WTC11 (cell line): ENCODE data around the gene AFAP1L1. TPM values are rescaled to one million over a fixed set of nuclear protein-coding genes. Genes with fewer than 3 reads are reported as not detected.

Experiments
- ATAC-seq: fragments of 200-7000 bp; cut with Tn5 transposase; 2 replicates; pipeline ENCODE4 v1.10.0; 2021; ENCODE audit warnings: mild to moderate bottlenecking, moderate library complexity
- CTCF ChIA-PET: fragments of 300-600 bp; sonication (Branson Sonifier 250); formaldehyde crosslinking; loops from one replicate; lab custom pipeline; 2021; ENCODE audit warnings: antibody characterized with exemption; lab: Charles Lee
- POLR2A ChIA-PET: fragments of 350-600 bp; sonication (Branson Sonifier 250); formaldehyde crosslinking; loops from one replicate; lab custom pipeline; 2021; ENCODE audit warnings: antibody characterized with exemption; lab: Charles Lee
- DNase-seq: peaks from one replicate; pipeline ENCODE4 v3.0.0; 2021; ENCODE audit warnings: low spot score
- H3K27ac Mint-ChIP-seq: 2 replicates; pipeline ENCODE4 v1.8.0; 2021; ENCODE audit warnings: mixed read lengths
- H3K27me3 Mint-ChIP-seq: 2 replicates; pipeline ENCODE4 v1.8.0; 2021; ENCODE audit warnings: low read depth, mild to moderate bottlenecking, moderate library complexity, mixed read lengths
- H3K36me3 Mint-ChIP-seq: 2 replicates; pipeline ENCODE4 v1.8.0; 2021; ENCODE audit warnings: mixed read lengths
- H3K4me1 Mint-ChIP-seq: 2 replicates; pipeline ENCODE4 v1.8.0; 2022; ENCODE audit warnings: mixed read lengths
- H3K4me3 Mint-ChIP-seq: 2 replicates; pipeline ENCODE4 v1.8.0; 2021; ENCODE audit warnings: mild to moderate bottlenecking, moderate library complexity, mixed read lengths
- H3K9me3 Mint-ChIP-seq: 2 replicates; pipeline ENCODE4 v1.8.0; 2021; ENCODE audit warnings: mixed read lengths
- ARID4B ChIP-seq: sonication (generic); formaldehyde crosslinking; IDR thresholded peaks from 2 replicates; pipeline ENCODE4 v1.8.0; 2023; ENCODE audit warnings: missing genetic modification reagents, mild to moderate bottlenecking, borderline replicate concordance
- ATF1 ChIP-seq: sonication (generic); formaldehyde crosslinking; IDR thresholded peaks from 2 replicates; pipeline ENCODE4 v1.8.1; 2023; ENCODE audit warnings: mild to moderate bottlenecking, moderate library complexity, missing genetic modification reagents
- CREB1 ChIP-seq: sonication (generic); formaldehyde crosslinking; IDR thresholded peaks from 2 replicates; pipeline ENCODE4 v1.8.0; 2023; ENCODE audit warnings: mild to moderate bottlenecking, missing genetic modification reagents
- E2F4 ChIP-seq: sonication (generic); formaldehyde crosslinking; IDR thresholded peaks from 2 replicates; pipeline ENCODE4 v1.8.1; 2022; ENCODE audit warnings: low read depth, mild to moderate bottlenecking, moderate library complexity, missing genetic modification reagents, borderline replicate concordance
- ERG ChIP-seq: fragments of 250-450 bp; sonication (Bioruptor Pico); IDR thresholded peaks from 2 replicates; pipeline ENCODE4 v1.8.0; 2021; ENCODE audit warnings: mild to moderate bottlenecking
- FOXP4 ChIP-seq: sonication (generic); formaldehyde crosslinking; IDR thresholded peaks from 2 replicates; pipeline ENCODE4 v1.8.0; 2022; ENCODE audit warnings: mild to moderate bottlenecking, missing genetic modification reagents
- HMGXB4 ChIP-seq: sonication (generic); formaldehyde crosslinking; IDR thresholded peaks from 2 replicates; pipeline ENCODE4 v1.8.1; 2023; ENCODE audit warnings: mild to moderate bottlenecking, moderate library complexity, missing genetic modification reagents
- IRF1 ChIP-seq: sonication (generic); formaldehyde crosslinking; IDR thresholded peaks from 2 replicates; pipeline ENCODE4 v1.8.0; 2023; ENCODE audit warnings: missing genetic modification reagents
- IRF2 ChIP-seq: sonication (generic); formaldehyde crosslinking; IDR thresholded peaks from 2 replicates; pipeline ENCODE4 v1.8.0; 2022; ENCODE audit warnings: low read depth, missing genetic modification reagents, borderline replicate concordance
- JUN ChIP-seq: sonication (generic); formaldehyde crosslinking; IDR thresholded peaks from 2 replicates; pipeline ENCODE4 v1.8.0; 2023; ENCODE audit warnings: mild to moderate bottlenecking, missing genetic modification reagents
- NFYB ChIP-seq: sonication (generic); formaldehyde crosslinking; conservative IDR thresholded peaks from 2 replicates; pipeline ENCODE4 v1.8.0; 2022; ENCODE audit warnings: low read depth, missing genetic modification reagents
- PREB ChIP-seq: sonication (generic); formaldehyde crosslinking; IDR thresholded peaks from 2 replicates; pipeline ENCODE4 v1.8.1; 2022; ENCODE audit warnings: mild to moderate bottlenecking, missing genetic modification reagents, moderate library complexity, borderline replicate concordance
- ZMAT4 ChIP-seq: fragments of 250-450 bp; sonication (Bioruptor Pico); IDR thresholded peaks from 2 replicates; pipeline ENCODE4 v1.9.0; 2021; ENCODE audit warnings: mild to moderate bottlenecking
- ZNF416 ChIP-seq: fragments of 250-450 bp; sonication (Bioruptor Pico); IDR thresholded peaks from 2 replicates; pipeline ENCODE4 v1.9.0; 2021; ENCODE audit warnings: mild to moderate bottlenecking, inconsistent platforms
- total RNA-seq: library from RNA; stranded (reverse); gene quantifications from 3 replicates; pipeline ENCODE4 v1.2.3, GENCODE V29; 2021

Gene AFAP1L1
- total RNA-seq, 1 experiment from 2014 or later = 8.4 TPM

- CTCF ChIA-PET = interaction anchor here (0.8 to 8.6 kb wide), 19 partner anchors 9 to 252 kb away, joined by 3 to 146 read pairs (median 7); partner anchors contain the start of genes ARHGEF37, IL17B and PCYOX1L
- DNase-seq = no peak
- POLR2A ChIA-PET = no interaction called here
Measured at GRCh38 chr5:149366169-149366729, 94.6 kb downstream of the AFAP1L1 start.

More at GRCh38 chr5:149366169-149366729, 94.6 kb downstream of the AFAP1L1 start:
- no peaks in the 10 kb centered on the region for H3K27me3 Mint-ChIP-seq
- H3K27ac Mint-ChIP-seq = no peak overlapping the region
- no peak for ATAC-seq
- no peak for TF ChIP-seq ATF1 (CRISPR knock-in tag)
- TF ChIP-seq IRF2 (CRISPR knock-in tag) = no peak
- no peak for TF ChIP-seq ERG
- TF ChIP-seq IRF1 (CRISPR knock-in tag) = no peak
- no peak for TF ChIP-seq FOXP4 (CRISPR knock-in tag)
- no peak for TF ChIP-seq ZMAT4 (CRISPR knock-in tag)
- TF ChIP-seq E2F4 (CRISPR knock-in tag) = no peak
- no peak for TF ChIP-seq PREB (CRISPR knock-in tag)
- no peak for TF ChIP-seq NFYB (CRISPR knock-in tag)
- TF ChIP-seq HMGXB4 (CRISPR knock-in tag) = no peak
- TF ChIP-seq ZNF416 = no peak
- no peak for TF ChIP-seq ARID4B (CRISPR knock-in tag)
- no peak for TF ChIP-seq CREB1
- TF ChIP-seq JUN (CRISPR knock-in tag) = no peak
- no peak overlapping the region for H3K4me3 Mint-ChIP-seq
- H3K4me1 Mint-ChIP-seq = peaks cover 15% of the 10 kb centered on the region
- no peaks in the 10 kb centered on the region for H3K9me3 Mint-ChIP-seq
- H3K36me3 Mint-ChIP-seq = no peaks in the 10 kb centered on the region; the same call in 1 of the 2 replicates
